HUES64 (cell line): ENCODE data around the gene SHH.

ENCODE experiments used
- H3K27ac ChIP-seq: 2 replicates; pipeline ENCODE4 v1.7.0; 2013; ENCODE audit warnings: low read depth, low read length, inconsistent platforms
- H3K27me3 ChIP-seq: 2 replicates; pipeline ENCODE4 v1.6.1; 2013; ENCODE audit warnings: mild to moderate bottlenecking, low read length; ENCODE audit not compliant: insufficient read depth
- H3K36me3 ChIP-seq: 2 replicates; pipeline ENCODE4 v1.6.1; 2013; ENCODE audit warnings: mild to moderate bottlenecking, low read length; ENCODE audit not compliant: insufficient read depth
- H3K4me1 ChIP-seq: 2 replicates; pipeline ENCODE4 v1.6.1; 2013; ENCODE audit warnings: mild to moderate bottlenecking, low read length, moderate library complexity; ENCODE audit not compliant: insufficient read depth
- H3K4me3 ChIP-seq: 2 replicates; pipeline ENCODE4 v1.5.1; 2013; ENCODE audit warnings: mild to moderate bottlenecking, low read length, moderate library complexity
- H3K9ac ChIP-seq: 2 replicates; pipeline ENCODE4 v1.6.1; 2013; ENCODE audit warnings: mild to moderate bottlenecking, low read depth, low read length
- H3K9me3 ChIP-seq: 2 replicates; pipeline ENCODE4 v1.6.1; 2013; ENCODE audit warnings: low read depth, low read length; ENCODE audit not compliant: insufficient read depth
- WGBS: fragments of 150-250, 120-280 bp; methylation state at CpG from one replicate; pipeline ENCODE4 v1.1.7; 2013; ENCODE audit warnings: missing lambda C conversion rate; 5-methylcytosine and 5-hydroxymethylcytosine counted together

SHH gene

DNA sequence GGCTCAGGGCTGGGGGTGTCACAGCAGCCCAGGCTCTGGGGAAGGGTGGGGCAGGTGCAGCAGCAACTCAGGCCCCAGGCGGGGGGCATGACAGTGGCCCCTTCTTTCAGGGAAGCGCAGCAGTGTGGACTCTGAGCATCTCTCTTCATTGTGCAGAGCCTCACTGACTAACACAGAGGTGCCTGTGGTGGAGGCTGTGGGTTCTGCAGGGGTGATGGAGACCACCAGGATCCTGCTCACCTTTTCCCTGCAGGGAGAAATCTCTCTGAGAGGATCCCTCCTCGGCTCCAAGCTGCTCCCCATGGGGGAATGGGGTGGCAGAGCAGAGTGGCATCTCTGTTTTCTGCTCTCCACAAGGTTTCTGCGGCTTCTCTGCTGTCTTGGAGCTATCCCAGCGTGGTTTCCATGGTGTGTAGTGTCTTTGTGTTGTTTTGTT lies 37.8 kb upstream of the SHH start:
- Histone ChIP-seq H3K27me3 (no peaks in the 10 kb centered on the region), H3K4me3 (no peak overlapping the region), H3K9ac (no peak overlapping the region), H3K27ac (no peak overlapping the region), H3K36me3 (no peaks in the 10 kb centered on the region), H3K4me1 (no peaks in the 10 kb centered on the region), H3K9me3 (no peaks in the 10 kb centered on the region)
- WGBS, result 87% methylated on average over 5 of the region's 5 CpGs

DNA sequence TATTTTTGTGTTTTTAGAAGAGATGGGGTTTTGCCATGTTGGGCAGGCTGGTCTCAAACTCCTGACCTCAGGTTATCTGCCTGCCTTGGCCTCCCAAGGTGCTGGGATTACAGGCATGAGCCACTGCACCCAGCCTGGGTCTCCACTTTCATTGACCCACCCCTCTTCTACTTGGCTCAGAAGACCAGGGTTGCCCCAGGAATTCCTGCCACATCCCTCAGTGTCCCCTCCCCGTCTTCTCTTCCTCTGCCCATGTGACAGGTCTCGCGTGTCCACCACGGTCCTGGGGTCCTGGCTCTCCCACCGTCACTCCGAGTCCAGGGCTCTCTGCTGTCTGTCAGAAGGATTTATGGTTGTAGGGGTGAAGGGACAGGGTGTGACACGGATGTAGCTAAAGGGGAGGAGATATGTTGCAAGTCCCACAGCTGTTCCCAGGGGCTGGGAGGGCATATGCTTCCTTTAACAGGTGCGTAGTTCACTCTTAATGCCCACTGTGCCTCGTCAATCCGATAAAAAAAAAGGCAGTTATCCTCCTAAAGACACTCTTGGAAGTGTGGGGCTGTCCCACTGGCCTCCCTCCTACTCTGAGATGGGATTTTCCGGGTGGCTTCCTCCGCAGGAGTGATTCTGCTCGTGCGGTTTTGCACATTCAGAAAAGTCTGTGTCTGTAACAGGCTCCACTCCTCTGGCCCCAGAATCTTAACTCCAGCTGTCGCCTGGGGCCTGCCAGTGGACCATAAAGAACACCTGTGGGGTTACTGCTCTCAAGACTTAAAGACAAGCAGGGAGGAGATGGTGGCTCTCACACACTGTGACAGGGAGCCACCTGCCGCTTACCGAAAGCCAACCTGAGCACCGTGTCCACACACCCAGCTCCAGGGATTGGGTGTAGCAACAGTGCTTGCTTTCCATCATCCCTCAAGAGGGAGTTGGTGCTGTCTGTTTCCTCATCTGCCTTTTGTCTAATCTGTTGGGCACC lies 36.7 kb upstream of the SHH start:
- Histone ChIP-seq H3K27me3 (no peaks in the 10 kb centered on the region), H3K27ac (no peak overlapping the region), H3K4me3 (no peak overlapping the region), H3K36me3 (no peaks in the 10 kb centered on the region), H3K9ac (no peak overlapping the region), H3K9me3 (no peaks in the 10 kb centered on the region), H3K4me1 (no peaks in the 10 kb centered on the region)
- 85% methylated on average over 18 of the region's 18 CpGs for WGBS

DNA sequence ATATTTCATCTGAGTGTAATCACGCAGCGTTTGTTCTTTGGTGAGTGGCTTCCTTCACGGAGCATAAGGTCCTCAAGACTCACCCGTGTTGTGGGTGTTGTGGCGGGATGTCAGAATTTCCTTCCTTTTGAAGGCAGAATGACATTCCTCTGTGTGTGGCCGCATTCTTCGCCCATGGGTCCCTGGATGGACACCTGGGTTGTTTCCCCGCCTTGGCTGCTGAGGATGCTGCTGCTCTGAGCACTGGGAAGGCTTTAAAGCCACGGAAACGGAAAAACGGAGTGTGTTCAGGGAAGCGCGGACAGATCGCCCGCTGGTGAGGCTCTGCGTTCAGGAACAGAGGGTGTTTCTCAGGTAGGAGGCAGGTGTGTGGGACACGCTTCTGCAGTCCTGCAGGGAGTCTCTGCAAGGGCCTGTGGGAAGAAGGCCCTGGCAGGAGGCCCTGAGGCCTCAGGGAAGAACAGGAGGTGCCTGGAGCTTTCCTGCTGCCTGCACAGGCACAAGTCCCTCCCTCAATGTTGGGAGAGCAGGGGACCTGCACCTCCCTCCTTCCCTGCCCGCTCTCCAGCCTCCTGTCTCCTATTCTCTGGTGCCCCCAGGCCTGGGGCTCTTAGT lies 35.7 kb upstream of the SHH start:
- H3K36me3 ChIP-seq, result no peaks in the 10 kb centered on the region
- H3K4me1 ChIP-seq, result no peaks in the 10 kb centered on the region
- H3K9ac ChIP-seq, result no peak overlapping the region
- no peaks in the 10 kb centered on the region for H3K27me3 ChIP-seq
- WGBS, result 89% methylated on average over 18 of the region's 18 CpGs
- H3K27ac ChIP-seq, result no peak overlapping the region
- no peak overlapping the region for H3K4me3 ChIP-seq
- H3K9me3 ChIP-seq, result no peaks in the 10 kb centered on the region

DNA sequence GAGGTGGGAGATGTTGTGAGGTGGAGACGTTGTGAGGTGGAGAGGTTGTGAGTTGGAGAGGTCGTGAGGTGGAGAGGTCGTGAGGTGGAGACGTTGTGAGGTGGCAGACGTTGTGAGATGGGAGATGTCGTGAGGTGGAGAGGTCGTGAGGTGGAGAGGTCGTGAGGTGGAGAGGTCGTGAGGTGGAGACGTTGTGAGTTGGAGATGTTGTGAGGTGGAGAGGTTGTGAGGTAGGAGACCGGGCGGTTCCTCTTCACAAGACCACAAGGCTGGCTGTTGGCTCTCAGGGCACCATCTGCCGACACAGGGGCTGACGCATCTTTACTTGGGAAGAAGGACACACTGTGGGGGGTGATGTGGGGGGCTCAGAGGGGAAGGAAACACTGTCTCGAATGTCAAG lies 34.7 kb upstream of the SHH start:
- H3K9me3 ChIP-seq, result no peaks in the 10 kb centered on the region
- no peaks in the 10 kb centered on the region for H3K4me1 ChIP-seq
- WGBS, result 91% methylated on average over 15 of the region's 15 CpGs
- no peaks in the 10 kb centered on the region for H3K36me3 ChIP-seq
- no peak overlapping the region for H3K9ac ChIP-seq
- H3K27me3 ChIP-seq, result no peaks in the 10 kb centered on the region
- H3K4me3 ChIP-seq, result no peak overlapping the region
- no peak overlapping the region for H3K27ac ChIP-seq

- WGBS, result 92% methylated on average over 5 of the region's 5 CpGs
- no peak overlapping the region for H3K9ac ChIP-seq
- no peak overlapping the region for H3K4me3 ChIP-seq
- H3K27ac ChIP-seq, result no peak overlapping the region
- H3K4me1 ChIP-seq, result no peaks in the 10 kb centered on the region
- no peaks in the 10 kb centered on the region for H3K27me3 ChIP-seq
- H3K36me3 ChIP-seq, result no peaks in the 10 kb centered on the region
- no peaks in the 10 kb centered on the region for H3K9me3 ChIP-seq
Observed at GRCh38 chr7:155846156-155846555, 33.9 kb upstream of the SHH start.

DNA sequence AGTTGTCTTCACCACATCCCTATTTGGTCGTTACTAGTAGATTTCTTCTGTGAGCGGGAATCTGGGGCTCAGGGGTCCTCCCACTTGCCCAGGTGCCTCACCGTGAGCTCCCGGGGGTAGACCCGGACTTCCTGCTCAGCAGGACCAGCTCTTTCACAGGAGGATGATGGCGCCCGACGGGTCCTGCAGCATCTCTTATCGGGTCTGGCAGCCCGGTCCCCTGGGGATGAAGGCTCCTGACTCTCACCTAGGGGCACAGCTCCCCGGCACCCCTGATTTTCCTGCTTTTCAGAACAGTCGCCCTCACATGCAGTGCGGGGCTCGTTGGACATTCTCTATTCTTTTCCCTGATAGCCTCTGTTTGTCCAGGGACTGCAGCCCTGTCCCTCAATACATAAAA lies 33.0 kb upstream of the SHH start:
- Histone ChIP-seq H3K27me3 (no peaks in the 10 kb centered on the region), H3K36me3 (no peaks in the 10 kb centered on the region), H3K27ac (no peak overlapping the region), H3K4me3 (no peak overlapping the region), H3K9ac (no peak overlapping the region), H3K9me3 (no peaks in the 10 kb centered on the region), H3K4me1 (no peaks in the 10 kb centered on the region)
- WGBS, result 95% methylated on average over 14 of the region's 14 CpGs

- H3K4me1 ChIP-seq, result no peaks in the 10 kb centered on the region
- H3K36me3 ChIP-seq, result no peaks in the 10 kb centered on the region
- no peak overlapping the region for H3K9ac ChIP-seq
- no peak overlapping the region for H3K4me3 ChIP-seq
- WGBS, result 95% methylated on average over 16 of the region's 16 CpGs
- peaks cover 3% of the 10 kb centered on the region; the same call in 1 of the 2 replicates for H3K27me3 ChIP-seq
- no peak overlapping the region for H3K27ac ChIP-seq
- H3K9me3 ChIP-seq, result no peaks in the 10 kb centered on the region
Observed at GRCh38 chr7:155844526-155844925, 32.3 kb upstream of the SHH start.

GRCh38 chr7:155844019-155844453 lies 31.8 kb upstream of the SHH start:
- 84% methylated on average over 14 of the region's 14 CpGs for WGBS
- Histone ChIP-seq H3K9me3 (no peaks in the 10 kb centered on the region), H3K4me3 (no peak overlapping the region), H3K4me1 (no peaks in the 10 kb centered on the region), H3K27ac (no peak overlapping the region), H3K27me3 (peaks cover 3% of the 10 kb centered on the region; the same call in 1 of the 2 replicates), H3K9ac (no peak overlapping the region), H3K36me3 (no peaks in the 10 kb centered on the region)

- no peaks in the 10 kb centered on the region for H3K9me3 ChIP-seq
Observed at GRCh38 chr7:155843426-155844018, 31.3 kb upstream of the SHH start.

GRCh38 chr7:155842496-155843265 lies 30.4 kb upstream of the SHH start:
- no peak overlapping the region for H3K27ac ChIP-seq
- WGBS, result 93% methylated on average over 21 of the region's 21 CpGs
- H3K9ac ChIP-seq, result no peak overlapping the region
- H3K9me3 ChIP-seq, result no peaks in the 10 kb centered on the region
- H3K4me3 ChIP-seq, result no peak overlapping the region
- H3K4me1 ChIP-seq, result no peaks in the 10 kb centered on the region
- H3K27me3 ChIP-seq, result peaks cover 3% of the 10 kb centered on the region; the same call in 1 of the 2 replicates
- no peaks in the 10 kb centered on the region for H3K36me3 ChIP-seq

More at GRCh38 chr7:155843426-155844018, 31.3 kb upstream of the SHH start:
- peaks cover 3% of the 10 kb centered on the region; the same call in 1 of the 2 replicates for H3K27me3 ChIP-seq
- no peak overlapping the region for H3K27ac ChIP-seq
- no peak overlapping the region for H3K4me3 ChIP-seq
- no peak overlapping the region for H3K9ac ChIP-seq
- no peaks in the 10 kb centered on the region for H3K36me3 ChIP-seq
- WGBS, result 97% methylated on average over 20 of the region's 20 CpGs
- no peaks in the 10 kb centered on the region for H3K4me1 ChIP-seq
